H1 (cell line): ENCODE results near the gene DBF4B. TPM values are rescaled to one million over a fixed set of nuclear protein-coding genes. Genes with fewer than 3 reads are reported as not detected.
"Not testable (repeated sequence)": the region's sequence is repeated elsewhere in the genome, so short reads cannot be mapped to it uniquely, and the experiment has no call there.

ENCODE experiments used
- CTCF ChIA-PET: fragments of 300-600 bp; sonication (Branson Sonifier 250); formaldehyde crosslinking; loops from one replicate; lab custom pipeline; 2021; ENCODE audit not compliant: partially characterized antibody; lab: Charles Lee
- POLR2A ChIA-PET: fragments of 300-600 bp; sonication (Branson Sonifier 250); formaldehyde crosslinking; loops from one replicate; lab custom pipeline; 2021; ENCODE audit warnings: inconsistent platforms; ENCODE audit not compliant: partially characterized antibody; lab: Charles Lee
- DNase-seq, 2 experiments: peaks; one replicate each; pipeline versions ENCODE4 v3.0.0 to v3.0.0-alpha.2; 2010 to 2022; ENCODE audit warnings: low spot score in 2 of 2, low read depth in 1 of 2, mixed read lengths in 1 of 2
- FAIRE-seq: peaks from 2 replicates; lab custom pipeline; 2011; peaks lifted over from hg19 to GRCh38; lab: Jason Lieb, UNC
- H2AFZ ChIP-seq: 2 replicates; pipeline ENCODE4 v1.8.1; 2012; ENCODE audit warnings: low read length, inconsistent platforms
- H2AK5ac ChIP-seq: 2 replicates; pipeline ENCODE4 v1.6.1; 2013; ENCODE audit warnings: low read depth, low read length
- H2BK120ac ChIP-seq: replicated peaks from 2 replicates; pipeline ENCODE3; 2013; ENCODE audit warnings: low read depth, low read length, inconsistent platforms
- H2BK12ac ChIP-seq: 2 replicates; pipeline ENCODE4 v1.6.1; 2013; ENCODE audit warnings: low read depth, low read length
- H2BK15ac ChIP-seq: 2 replicates; pipeline ENCODE4 v1.6.1; 2013; ENCODE audit warnings: low read length
- H2BK20ac ChIP-seq: 2 replicates; pipeline ENCODE4 v1.6.1; 2013; ENCODE audit warnings: low read length
- H2BK5ac ChIP-seq: 2 replicates; pipeline ENCODE4 v1.6.1; 2013; ENCODE audit warnings: low read depth, low read length
- H3K14ac ChIP-seq: 2 replicates; pipeline ENCODE4 v1.6.1; 2013; ENCODE audit warnings: inconsistent platforms; ENCODE audit not compliant: insufficient read length
- H3K18ac ChIP-seq: 2 replicates; pipeline ENCODE4 v1.6.1; 2013; ENCODE audit warnings: low read length; ENCODE audit errors: extremely low read depth
- H3K23ac ChIP-seq: 2 replicates; pipeline ENCODE4 v1.6.1; 2013; ENCODE audit warnings: inconsistent platforms; ENCODE audit not compliant: insufficient read length
- H3K23me2 ChIP-seq: 2 replicates; pipeline ENCODE4 v1.6.1; 2013; ENCODE audit warnings: low read depth, low read length
- H3K27ac ChIP-seq: 2 replicates; pipeline ENCODE4 v1.6.1; 2011; ENCODE audit warnings: low read depth, low read length, inconsistent platforms
- H3K27me3 ChIP-seq, 4 experiments: replicated peaks in 1 of 4; 1 replicate in 1 of 4; 2 replicates in 3 of 4; pipeline versions ENCODE4 v1.6.1 to v1.8.1; 2011 to 2013; ENCODE audit warnings: low read length in 3 of 4, mild to moderate bottlenecking in 3 of 4, inconsistent platforms in 2 of 4, mixed read lengths in 2 of 4, moderate library complexity in 1 of 4; ENCODE audit not compliant: control insufficient read depth in 3 of 4, insufficient read depth in 3 of 4; ENCODE audit errors: extremely low read depth in 1 of 4
- H3K36me3 ChIP-seq, 4 experiments: 2 replicates each; pipeline versions ENCODE4 v1.6.1 to v1.8.1; 2011 to 2013; ENCODE audit warnings: mild to moderate bottlenecking in 4 of 4, low read length in 3 of 4, moderate library complexity in 2 of 4, control low read depth in 1 of 4, inconsistent platforms in 1 of 4; ENCODE audit not compliant: insufficient read depth in 4 of 4, control insufficient read depth in 2 of 4
- H3K4ac ChIP-seq: replicated peaks from 2 replicates; pipeline ENCODE3; 2013; ENCODE audit warnings: low read length, low read depth, mixed read lengths, inconsistent platforms; ENCODE audit not compliant: insufficient read length
- H3K4me1 ChIP-seq, 4 experiments: replicated peaks in 1 of 4; 1 replicate in 1 of 4; 2 replicates in 3 of 4; pipeline versions ENCODE4 v1.6.1 to v1.8.1; 2011 to 2013; ENCODE audit warnings: low read length in 3 of 4, inconsistent platforms in 2 of 4, mixed read lengths in 1 of 4; ENCODE audit not compliant: insufficient read depth in 4 of 4, control insufficient read depth in 3 of 4
- H3K4me2 ChIP-seq, 2 experiments: 2 replicates each; pipeline versions ENCODE4 v1.6.1 to v1.8.1; 2011 to 2013; ENCODE audit warnings: low read depth in 2 of 2, low read length in 2 of 2, control low read depth in 1 of 2, inconsistent platforms in 1 of 2, mild to moderate bottlenecking in 1 of 2; ENCODE audit not compliant: insufficient read depth in 1 of 2
- H3K4me3 ChIP-seq, 4 experiments: fragments of 200-600, 300-600 bp in 1 of 4; sonication (generic), shearing (Covaris generic), sonication (Bioruptor Twin) in 1 of 4; 2 replicates each; pipeline versions ENCODE4 v1.5.1 to v1.8.1; 2011 to 2016; ENCODE audit warnings: low read length in 4 of 4, low read depth in 3 of 4, control low read depth in 2 of 4, inconsistent platforms in 2 of 4, mild to moderate bottlenecking in 2 of 4, mixed read lengths in 1 of 4, moderate library complexity in 1 of 4; ENCODE audit not compliant: insufficient read depth in 2 of 4; ENCODE audit errors: extremely low read depth in 1 of 4
- H3K56ac ChIP-seq: replicated peaks from 2 replicates; pipeline ENCODE3; 2013; ENCODE audit warnings: low read depth, mild to moderate bottlenecking, mixed read lengths, low read length, inconsistent platforms; ENCODE audit not compliant: insufficient read length
- H3K79me1 ChIP-seq: 2 replicates; pipeline ENCODE4 v1.6.1; 2013; ENCODE audit warnings: low read depth, low read length, control low read depth
- H3K79me2 ChIP-seq, 2 experiments: 2 replicates each; pipeline versions ENCODE4 v1.6.1 to v1.8.1; 2012 to 2013; ENCODE audit warnings: low read length in 2 of 2, mild to moderate bottlenecking in 2 of 2, inconsistent platforms in 1 of 2; ENCODE audit not compliant: insufficient read depth in 2 of 2, control insufficient read depth in 1 of 2
- H3K9ac ChIP-seq, 4 experiments: replicated peaks in 1 of 4; 1 replicate in 1 of 4; 2 replicates in 3 of 4; pipeline versions ENCODE4 v1.6.1 to v1.8.1; 2011 to 2013; ENCODE audit warnings: low read depth in 3 of 4, low read length in 3 of 4, control low read depth in 2 of 4, mild to moderate bottlenecking in 2 of 4, moderate library complexity in 2 of 4, inconsistent platforms in 1 of 4; ENCODE audit errors: extremely low read depth in 1 of 4
- H3K9me3 ChIP-seq, 2 experiments: 2 replicates each; pipeline versions ENCODE4 v1.6.1 to v1.8.1; 2012 to 2013; ENCODE audit warnings: mild to moderate bottlenecking in 2 of 2, moderate library complexity in 2 of 2, control low read depth in 1 of 2, inconsistent platforms in 1 of 2, low read depth in 1 of 2, low read length in 1 of 2, mixed read lengths in 1 of 2; ENCODE audit not compliant: insufficient read depth in 2 of 2
- H4K20me1 ChIP-seq, 2 experiments: replicated peaks in 1 of 2; 2 replicates each; pipeline versions ENCODE3 to v1.8.1; 2011 to 2013; ENCODE audit warnings: inconsistent platforms in 2 of 2, low read length in 2 of 2, mild to moderate bottlenecking in 1 of 2; ENCODE audit not compliant: insufficient read depth in 2 of 2, control insufficient read depth in 1 of 2
- H4K5ac ChIP-seq: 2 replicates; pipeline ENCODE4 v1.6.1; 2013; ENCODE audit warnings: low read length, low read depth, mixed read lengths, inconsistent platforms; ENCODE audit not compliant: insufficient read length
- H4K8ac ChIP-seq: 2 replicates; pipeline ENCODE4 v1.8.0; 2013; ENCODE audit warnings: mild to moderate bottlenecking, moderate library complexity, low read length, inconsistent platforms; ENCODE audit not compliant: insufficient read depth; ENCODE audit errors: extremely low read depth
- H4K91ac ChIP-seq: replicated peaks from 2 replicates; pipeline ENCODE3; 2013; ENCODE audit warnings: low read length, mixed read lengths, inconsistent platforms; ENCODE audit not compliant: insufficient read length
- WGBS, 2 experiments: shearing (Covaris generic) in 1 of 2; methylation state at CpG; one replicate each; pipeline versions ENCODE4 v1.1.6 to v1.1.7; 2013 to 2015; ENCODE audit warnings: low lambda C conversion rate in 2 of 2, mixed read lengths in 2 of 2, inconsistent platforms in 1 of 2, low coverage in 1 of 2, missing lambda C conversion rate in 1 of 2; ENCODE audit not compliant: insufficient replicate concordance in 2 of 2, insufficient coverage in 1 of 2, insufficient read length in 1 of 2; ENCODE audit errors: extremely low coverage in 1 of 2, missing lambda C conversion rate in 1 of 2; 5-methylcytosine and 5-hydroxymethylcytosine counted together
- polyA plus RNA-seq, 7 experiments: library from polyadenylated mRNA; depleted of rRNA in 3 of 7; stranded (reverse) in 5 of 7; unstranded in 2 of 7; fragments of >200 nt in 5 of 7; fragments of 200-250 nt in 2 of 7; gene quantifications; 1 replicate in 5 of 7; 2 replicates in 1 of 7; 4 replicates in 1 of 7; pipeline versions ENCODE4 v1.2.1 to v1.2.3, GENCODE V29; 2011 to 2013; ENCODE audit warnings: missing spikeins in 2 of 7, mixed read lengths in 2 of 7
- total RNA-seq: library from RNA; stranded (reverse); fragmentation: NEBNext Ultra II Directional; extraction: Animal tissue kit (Norgen Biotek cat#: 25700); gene quantifications from 2 replicates; pipeline ENCODE4 v1.2.1, GENCODE V29; 2021

DBF4B gene
- total and polyA plus RNA-seq, 2 of the 8 experiments (the other 6 are each of a cell fraction or from before 2014, with no cell fraction given), result 20.2 to 26.9 TPM

DNA sequence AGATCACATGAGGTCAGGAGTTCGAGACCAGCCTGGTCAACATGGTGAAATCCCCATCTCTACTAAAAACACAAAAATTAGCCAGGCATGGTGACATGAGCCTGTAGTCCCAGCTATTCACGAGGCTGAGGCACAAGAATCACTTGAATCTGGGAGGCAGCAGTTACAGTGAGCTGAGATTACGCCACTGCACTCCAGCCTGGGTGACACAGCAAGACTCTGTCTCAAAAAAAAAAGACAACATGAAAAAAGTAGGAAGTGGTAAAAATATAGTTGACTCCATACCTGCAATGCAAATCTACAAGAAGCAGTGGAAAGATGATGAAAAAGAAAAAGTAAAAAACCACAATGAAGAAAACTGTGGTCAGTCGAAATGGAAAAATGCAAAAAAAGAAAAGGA is 25.2 kb upstream of the DBF4B start:
- not testable (repeated sequence) for H2BK20ac ChIP-seq, H3K18ac ChIP-seq, H3K27ac ChIP-seq, H2AK5ac ChIP-seq, H3K4ac ChIP-seq, H4K5ac ChIP-seq, H3K4me2 ChIP-seq, H3K79me2 ChIP-seq, H3K23me2 ChIP-seq, FAIRE-seq, H3K56ac ChIP-seq, H3K9ac ChIP-seq, H3K27me3 ChIP-seq, H3K4me3 ChIP-seq, H3K9me3 ChIP-seq, H3K79me1 ChIP-seq, H4K91ac ChIP-seq, H3K4me1 ChIP-seq, H4K8ac ChIP-seq, H2BK15ac ChIP-seq, H3K23ac ChIP-seq, H2BK5ac ChIP-seq, H4K20me1 ChIP-seq, DNase-seq, H2AFZ ChIP-seq, H2BK120ac ChIP-seq, H3K14ac ChIP-seq, H2BK12ac ChIP-seq
- 94% methylated on average over 4 of the region's 4 CpGs; no CpG with 5 or more reads in 1 of the 2 experiments for WGBS, 2 experiments
- ChIA-PET CTCF (interaction anchor here (1.3 to 1.7 kb wide), 2 partner anchors 11 to 151 kb away, joined by 3 to 10 read pairs; no protein-coding TSS in a partner anchor), POLR2A (interaction anchor here (0.9 kb wide), 1 partner anchor 12 kb away, joined by 3 read pairs; no protein-coding TSS in a partner anchor)
- peaks cover 7 to 35% (median 13%) of the 10 kb centered on the region in 4 experiments; a peak in 7 of 8 replicates for H3K36me3 ChIP-seq
